CD8-positive, alpha-beta memory T cell (primary cell): ENCODE data around the gene STPG3. TPM values are rescaled to one million over a fixed set of nuclear protein-coding genes. Genes with fewer than 3 reads are reported as not detected.
A peak's percentile ranks its signal among the peaks of the same experiment; 100 is the strongest.

Source experiments
- CTCF ChIA-PET: fragments of 350-600 bp; sonication (Branson Sonifier 250); formaldehyde crosslinking; loops from one replicate; lab custom pipeline; 2021; ENCODE audit warnings: antibody characterized with exemption; lab: Charles Lee
- POLR2A ChIA-PET: fragments of 350-600 bp; sonication (Branson Sonifier 250); formaldehyde crosslinking; loops from one replicate; lab custom pipeline; 2021; ENCODE audit warnings: antibody characterized with exemption; lab: Charles Lee
- DNase-seq, 5 donors: peaks; one replicate each; pipeline versions ENCODE4 v3.0.0 to v3.0.0-alpha.2; 2020 to 2022; ENCODE audit warnings: mixed read lengths in 1 of 5
- H3K27ac ChIP-seq: one replicate; pipeline ENCODE4 v1.7.0; 2013; ENCODE audit warnings: low read depth, mild to moderate bottlenecking, low read length, moderate library complexity
- H3K27me3 ChIP-seq: 2 replicates; pipeline ENCODE4 v1.7.0; 2013; ENCODE audit warnings: low read length, mild to moderate bottlenecking; ENCODE audit not compliant: insufficient read depth, poor library complexity, severe bottlenecking
- H3K36me3 ChIP-seq: 2 replicates; pipeline ENCODE4 v1.7.0; 2013; ENCODE audit warnings: mild to moderate bottlenecking, low read length, moderate library complexity; ENCODE audit not compliant: insufficient read depth
- H3K4me1 ChIP-seq: 2 replicates; pipeline ENCODE4 v1.7.0; 2013; ENCODE audit warnings: mild to moderate bottlenecking, low read length, moderate library complexity; ENCODE audit not compliant: insufficient read depth
- H3K4me3 ChIP-seq: 2 replicates; pipeline ENCODE4 v1.7.0; 2013; ENCODE audit warnings: mild to moderate bottlenecking, low read length
- H3K9me3 ChIP-seq: 2 replicates; pipeline ENCODE4 v1.7.0; 2013; ENCODE audit warnings: mild to moderate bottlenecking, low read length
- H3K27ac Mint-ChIP-seq, 8 donors: one replicate each; pipeline ENCODE4 v1.8.0; 2020 to 2021; ENCODE audit warnings: mixed read lengths in 8 of 8, mild to moderate bottlenecking in 6 of 8, inconsistent platforms in 3 of 8, moderate library complexity in 3 of 8
- H3K27me3 Mint-ChIP-seq, 2 donors: one replicate each; pipeline ENCODE4 v1.8.0; 2020 to 2021; ENCODE audit warnings: mixed read lengths in 2 of 2, mild to moderate bottlenecking in 1 of 2, moderate library complexity in 1 of 2
- H3K36me3 Mint-ChIP-seq, 3 donors: one replicate each; pipeline ENCODE4 v1.8.0; 2020 to 2021; ENCODE audit warnings: mixed read lengths in 3 of 3, inconsistent platforms in 1 of 3, mild to moderate bottlenecking in 1 of 3
- H3K4me1 Mint-ChIP-seq, 3 donors: one replicate each; pipeline ENCODE4 v1.8.0; 2020 to 2021; ENCODE audit warnings: mixed read lengths in 3 of 3, inconsistent platforms in 1 of 3, mild to moderate bottlenecking in 1 of 3
- H3K4me3 Mint-ChIP-seq, 7 donors: one replicate each; pipeline ENCODE4 v1.8.0; 2020 to 2021; ENCODE audit warnings: mixed read lengths in 7 of 7, mild to moderate bottlenecking in 6 of 7, moderate library complexity in 4 of 7, inconsistent platforms in 2 of 7
- H3K9me3 Mint-ChIP-seq, 5 donors: one replicate each; pipeline ENCODE4 v1.8.0; 2020 to 2022; ENCODE audit warnings: mixed read lengths in 5 of 5, mild to moderate bottlenecking in 3 of 5, moderate library complexity in 2 of 5, inconsistent platforms in 1 of 5
- polyA plus RNA-seq: library from polyadenylated mRNA; unstranded; fragments of 300-500 nt; fragmentation: Illumina TruSeq; gene quantifications from one replicate; pipeline ENCODE4 v1.2.3, GENCODE V29; 2021
- total RNA-seq, 2 experiments: library from RNA; stranded (reverse); gene quantifications; one replicate each; pipeline ENCODE4 v1.2.3, GENCODE V29; 2021

STPG3 gene
- total and polyA plus RNA-seq, 3 experiments from 2014 or later = 0.27 to 0.28 TPM; not detected in 1

DNA sequence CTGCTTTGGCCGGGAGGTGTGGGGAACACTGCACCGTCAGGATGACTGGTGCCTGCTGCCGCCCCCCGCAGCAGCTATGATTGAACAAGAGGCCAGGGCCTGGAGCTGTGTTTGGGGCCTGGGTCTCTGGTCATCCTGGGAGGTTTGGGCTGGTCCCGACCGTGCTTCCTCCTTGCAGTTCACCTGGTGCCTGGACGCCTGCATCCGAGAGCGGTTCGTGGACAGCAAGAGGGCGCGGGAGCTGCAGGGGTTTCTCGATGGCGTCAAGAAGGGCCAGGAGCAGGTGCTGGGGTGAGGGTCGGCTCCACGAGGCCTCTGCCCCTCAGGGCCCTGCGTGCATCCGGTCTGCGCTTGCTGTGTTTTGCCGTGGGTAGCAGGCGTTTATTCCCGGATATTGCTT lies 13.0 kb downstream of the STPG3 start:
- Histone ChIP-seq H3K4me3 (no peak overlapping the region), H3K36me3 (peaks cover 4% of the 10 kb centered on the region), H3K27ac (no peak overlapping the region), H3K4me1 (no peaks in the 10 kb centered on the region), H3K9me3 (no peaks in the 10 kb centered on the region), H3K27me3 (no peaks in the 10 kb centered on the region)
- Mint-ChIP-seq H3K4me3 (no peak overlapping the region), H3K27me3 (no peaks in the 10 kb centered on the region), H3K36me3 (peaks cover 5 to 60% (median 10%) of the 10 kb centered on the region in 3 donors), H3K27ac (no peak overlapping the region), H3K4me1 (peaks cover 1 to 10% (median 4%) of the 10 kb centered on the region in 3 donors), H3K9me3 (no peaks in the 10 kb centered on the region)
- no peak for DNase-seq
- CTCF ChIA-PET = no interaction called here
- POLR2A ChIA-PET = interaction anchor here (0.6 kb wide), 1 partner anchor 24 kb away, joined by 6 read pairs; no protein-coding TSS in a partner anchor

DNA sequence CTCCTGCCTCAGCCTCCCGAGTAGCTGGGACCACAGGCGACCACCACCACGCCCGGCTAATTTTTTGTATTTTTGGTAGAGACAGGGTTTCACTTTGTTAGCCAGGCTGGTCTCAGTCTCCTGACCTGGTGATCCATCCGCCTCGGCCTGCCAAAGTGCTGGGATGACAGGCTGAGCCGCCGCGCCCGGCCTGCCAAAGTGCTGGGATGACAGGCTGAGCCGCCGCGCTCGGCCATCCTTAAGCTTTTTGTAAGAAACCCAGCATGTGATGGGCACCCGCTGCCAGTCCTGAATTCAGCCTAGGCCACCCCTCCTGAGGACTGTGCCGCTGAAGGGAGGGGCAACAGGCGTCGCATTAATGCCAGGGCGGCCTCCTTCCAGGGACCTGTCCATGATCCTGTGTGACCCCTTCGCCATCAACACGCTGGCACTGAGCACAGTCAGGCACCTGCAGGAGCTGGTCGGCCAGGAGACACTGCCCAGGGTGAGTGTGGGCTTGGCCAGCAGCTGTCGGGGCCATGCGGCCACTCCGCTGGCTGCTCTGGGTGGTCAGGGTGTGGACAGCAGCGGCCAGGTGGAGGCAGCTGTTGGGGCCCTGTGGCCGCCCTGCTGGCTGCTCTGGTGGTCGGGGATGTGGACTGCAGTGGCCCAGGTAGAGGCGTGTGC lies 14.5 kb downstream of the STPG3 start:
- H3K27ac ChIP-seq = no peak overlapping the region
- H3K36me3 ChIP-seq = peaks cover 4% of the 10 kb centered on the region
- Mint-ChIP-seq H3K27me3 (no peaks in the 10 kb centered on the region), H3K36me3 (peaks cover 5 to 65% (median 13%) of the 10 kb centered on the region in 3 donors), H3K9me3 (no peaks in the 10 kb centered on the region), H3K4me3 (no peak overlapping the region), H3K4me1 (peaks cover 3 to 10% (median 4%) of the 10 kb centered on the region in 3 donors), H3K27ac (no peak overlapping the region)
- no peaks in the 10 kb centered on the region for H3K4me1 ChIP-seq
- no peak overlapping the region for H3K4me3 ChIP-seq
- ChIA-PET POLR2A (no interaction called here), CTCF (interaction anchor here (1.0 kb wide), 1 partner anchor 29 kb away, joined by 4 read pairs; no protein-coding TSS in a partner anchor)
- H3K27me3 ChIP-seq = no peaks in the 10 kb centered on the region
- no peaks in the 10 kb centered on the region for H3K9me3 ChIP-seq
- DNase-seq = no peak

DNA sequence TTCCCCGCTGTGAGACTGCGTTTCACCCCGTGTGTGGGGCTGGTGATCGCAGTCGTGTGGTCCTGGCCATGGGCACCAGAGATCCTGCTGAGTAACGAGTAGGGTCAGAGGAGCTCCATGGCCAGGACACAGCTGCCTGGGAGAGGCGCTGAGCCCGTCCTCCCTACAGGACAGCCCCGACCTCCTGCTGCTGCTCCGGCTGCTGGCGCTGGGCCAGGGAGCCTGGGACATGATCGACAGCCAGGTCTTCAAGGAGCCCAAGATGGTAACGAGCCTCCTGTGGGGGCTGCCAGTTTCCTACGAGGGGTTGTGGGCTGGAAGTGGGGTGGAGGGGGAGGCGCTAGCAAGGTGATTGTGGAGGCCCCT lies 15.1 kb downstream of the STPG3 start:
- H3K4me3 Mint-ChIP-seq = no peak overlapping the region
- no peak overlapping the region for H3K27ac ChIP-seq
- H3K9me3 Mint-ChIP-seq = no peaks in the 10 kb centered on the region
- H3K4me1 Mint-ChIP-seq = peaks cover 4 to 10% (median 7%) of the 10 kb centered on the region in 3 donors
- no peaks in the 10 kb centered on the region for H3K27me3 Mint-ChIP-seq
- peaks cover 4% of the 10 kb centered on the region for H3K36me3 ChIP-seq
- peaks cover 5 to 68% (median 13%) of the 10 kb centered on the region in 3 donors for H3K36me3 Mint-ChIP-seq
- H3K27me3 ChIP-seq = no peaks in the 10 kb centered on the region
- peaks cover 3% of the 10 kb centered on the region for H3K4me1 ChIP-seq
- CTCF ChIA-PET = interaction anchor here (1.0 kb wide), 1 partner anchor 29 kb away, joined by 4 read pairs; no protein-coding TSS in a partner anchor
- no peak for DNase-seq
- H3K4me3 ChIP-seq = no peak overlapping the region
- H3K9me3 ChIP-seq = no peaks in the 10 kb centered on the region
- H3K27ac Mint-ChIP-seq = no peak overlapping the region
- POLR2A ChIA-PET = no interaction called here

DNA sequence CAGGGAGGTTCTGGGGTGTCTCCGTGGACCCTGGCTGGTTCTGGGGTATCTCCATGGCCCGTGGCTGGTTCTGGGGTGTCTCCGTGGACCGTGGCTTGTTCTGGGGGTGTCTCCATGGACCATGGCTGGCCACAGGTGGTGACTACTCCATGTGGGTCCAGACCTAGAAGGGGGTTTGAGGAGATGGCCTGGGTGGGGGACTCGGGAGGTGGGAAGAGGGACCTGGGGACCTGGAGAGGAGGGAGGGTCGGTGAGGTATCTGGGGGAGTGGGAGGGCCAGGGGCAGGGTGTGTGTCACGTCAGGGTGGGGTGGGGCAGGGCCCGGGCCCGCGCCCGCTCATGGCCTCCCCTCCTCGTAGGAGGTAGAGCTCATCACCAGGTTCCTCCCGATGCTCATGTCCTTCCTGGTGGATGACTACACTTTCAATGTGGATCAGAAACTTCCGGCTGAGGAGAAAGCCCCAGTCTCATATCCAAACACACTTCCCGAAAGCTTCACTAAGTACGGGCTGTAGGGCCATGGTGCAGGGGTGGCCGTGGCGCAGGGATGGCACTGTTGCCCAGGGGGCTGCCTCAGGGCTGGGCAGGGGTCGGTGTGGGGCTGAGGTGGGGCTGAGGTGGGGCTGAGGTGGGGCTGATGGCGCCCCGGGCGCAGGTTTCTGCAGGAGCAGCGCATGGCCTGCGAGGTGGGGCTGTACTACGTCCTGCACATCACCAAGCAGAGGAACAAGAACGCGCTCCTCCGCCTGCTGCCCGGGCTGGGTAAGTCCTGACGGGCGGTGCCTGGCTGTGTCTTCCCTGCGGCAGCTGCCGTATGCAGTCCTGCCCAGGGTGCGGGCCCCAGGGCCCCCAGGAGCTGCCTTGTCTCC lies 15.7 kb downstream of the STPG3 start:
- Histone ChIP-seq H3K36me3 (peaks cover 4% of the 10 kb centered on the region), H3K27me3 (no peaks in the 10 kb centered on the region), H3K27ac (no peak overlapping the region), H3K4me3 (no peak overlapping the region), H3K4me1 (peaks cover 9% of the 10 kb centered on the region), H3K9me3 (no peaks in the 10 kb centered on the region)
- peak overlapping the region in 1 of 8 donors; percentile 42 for H3K27ac Mint-ChIP-seq
- peaks cover 6 to 11% (median 11%) of the 10 kb centered on the region in 3 donors for H3K4me1 Mint-ChIP-seq
- ChIA-PET POLR2A (interaction anchor here (0.6 kb wide), 1 partner anchor 19 kb away, joined by 3 read pairs; no protein-coding TSS in a partner anchor), CTCF (no interaction called here)
- no peak for DNase-seq
- H3K27me3 Mint-ChIP-seq = no peaks in the 10 kb centered on the region
- H3K9me3 Mint-ChIP-seq = no peaks in the 10 kb centered on the region
- H3K4me3 Mint-ChIP-seq = no peak overlapping the region
- peaks cover 5 to 68% (median 14%) of the 10 kb centered on the region in 3 donors for H3K36me3 Mint-ChIP-seq

DNA sequence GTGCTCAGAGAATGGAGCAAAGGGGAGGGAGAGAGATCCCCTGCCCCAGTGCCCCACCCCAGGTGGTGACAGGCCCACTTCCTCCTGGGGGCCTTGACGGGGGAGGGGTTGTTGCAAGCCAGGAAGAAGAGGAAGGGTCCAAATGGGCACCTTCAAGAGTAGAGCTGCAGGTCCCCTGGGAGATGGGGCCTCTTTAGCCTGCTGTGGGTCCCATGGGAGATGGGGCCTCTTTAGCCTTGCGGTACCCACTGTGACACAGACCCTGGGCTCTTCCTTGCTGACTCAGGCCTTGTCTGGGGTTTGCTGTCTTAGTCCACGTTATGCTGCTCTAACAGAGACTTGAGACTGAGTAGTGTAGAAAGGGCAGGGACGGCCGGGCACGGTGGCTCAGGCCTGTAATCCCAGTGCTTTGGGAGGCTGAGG lies 16.9 kb downstream of the STPG3 start:
- Mint-ChIP-seq H3K36me3 (peaks cover 5 to 65% (median 13%) of the 10 kb centered on the region in 3 donors), H3K27me3 (no peaks in the 10 kb centered on the region), H3K4me3 (no peak overlapping the region), H3K27ac (peak overlapping the region in 2 of 8 donors; percentile 25 to 75), H3K9me3 (no peaks in the 10 kb centered on the region), H3K4me1 (peaks cover 6 to 11% (median 10%) of the 10 kb centered on the region in 3 donors)
- H3K9me3 ChIP-seq = no peaks in the 10 kb centered on the region
- H3K27me3 ChIP-seq = no peaks in the 10 kb centered on the region
- H3K4me1 ChIP-seq = peaks cover 14% of the 10 kb centered on the region
- no peak for DNase-seq
- H3K27ac ChIP-seq = peak overlapping the region; percentile 5
- ChIA-PET CTCF (no interaction called here), POLR2A (no interaction called here)
- H3K4me3 ChIP-seq = no peak overlapping the region
- H3K36me3 ChIP-seq = peaks cover 4% of the 10 kb centered on the region

DNA sequence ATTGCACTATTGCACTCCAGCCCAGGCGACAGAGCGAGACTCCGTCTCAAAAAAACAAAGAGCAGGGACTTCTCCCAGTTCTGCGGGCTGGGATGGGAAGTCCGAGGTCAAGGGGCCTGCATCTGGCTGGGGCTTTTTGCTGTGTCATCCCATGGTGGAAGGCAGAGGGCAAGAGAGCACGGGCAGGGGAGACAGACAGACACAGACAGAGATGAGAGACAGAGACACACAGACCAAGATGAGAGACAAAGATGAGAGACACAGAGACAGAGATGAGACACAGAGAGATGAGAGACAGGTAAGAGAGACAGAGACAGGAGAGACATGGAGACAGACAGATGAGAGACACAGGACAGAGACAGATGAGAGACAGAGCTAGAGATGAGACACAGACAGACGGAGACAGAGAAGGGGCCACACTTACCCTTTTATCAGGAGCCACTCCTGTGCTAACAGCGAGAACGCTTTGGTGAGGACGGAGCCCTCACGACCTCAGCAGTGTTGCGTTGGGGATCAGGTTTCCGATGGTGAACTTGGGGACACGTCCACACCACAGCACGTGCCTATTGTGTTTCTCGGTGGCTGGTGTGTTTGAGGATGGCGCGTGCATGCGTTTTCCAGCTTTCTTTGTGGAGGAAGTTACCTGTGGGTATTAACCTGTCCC lies 17.6 kb downstream of the STPG3 start:
- Histone ChIP-seq H3K27ac (peak overlapping the region; percentile 5), H3K4me3 (no peak overlapping the region)

DNA sequence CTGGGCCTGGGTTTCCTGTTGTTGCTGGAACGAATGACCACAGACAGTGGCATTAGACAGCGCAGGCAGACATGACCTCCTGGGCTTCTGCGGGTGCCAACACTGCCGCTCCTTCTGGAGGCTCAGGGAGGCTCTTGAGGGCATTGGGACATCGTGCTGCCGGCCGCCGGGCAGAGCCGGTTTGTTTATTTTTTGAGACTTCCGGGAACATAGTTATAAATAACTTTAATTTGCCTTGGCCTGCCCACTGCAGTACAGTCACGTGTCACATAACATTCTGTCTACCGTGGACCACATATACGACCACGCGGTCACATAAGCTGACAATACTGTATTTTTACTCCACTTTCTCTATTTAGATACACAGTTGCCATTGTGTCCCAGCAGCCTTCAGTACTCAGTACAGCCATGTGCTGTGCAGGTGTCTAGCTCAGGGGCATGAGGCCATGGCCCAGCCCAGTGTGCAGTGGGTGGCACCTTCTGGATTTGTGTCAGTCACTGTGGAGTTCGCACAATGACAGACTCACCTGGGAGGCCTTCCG lies 18.2 kb downstream of the STPG3 start:
- ChIA-PET POLR2A (no interaction called here), CTCF (no interaction called here)
- no peak overlapping the region for H3K4me3 Mint-ChIP-seq
- Histone ChIP-seq H3K36me3 (peaks cover 4% of the 10 kb centered on the region), H3K4me3 (no peak overlapping the region), H3K27ac (peak overlapping the region; percentile 5), H3K9me3 (no peaks in the 10 kb centered on the region), H3K27me3 (no peaks in the 10 kb centered on the region), H3K4me1 (peaks cover 14% of the 10 kb centered on the region)
- no peaks in the 10 kb centered on the region for H3K27me3 Mint-ChIP-seq
- no peaks in the 10 kb centered on the region for H3K9me3 Mint-ChIP-seq
- H3K27ac Mint-ChIP-seq = no peak overlapping the region
- DNase-seq = no peak
- H3K36me3 Mint-ChIP-seq = peaks cover 5 to 57% (median 15%) of the 10 kb centered on the region in 3 donors
- peaks cover 6 to 11% (median 10%) of the 10 kb centered on the region in 3 donors for H3K4me1 Mint-ChIP-seq

More for the DNA sequence above, 17.6 kb downstream of the STPG3 start:
- Histone ChIP-seq H3K4me1 (peaks cover 14% of the 10 kb centered on the region), H3K36me3 (peaks cover 4% of the 10 kb centered on the region), H3K27me3 (no peaks in the 10 kb centered on the region), H3K9me3 (no peaks in the 10 kb centered on the region)
- H3K4me3 Mint-ChIP-seq = no peak overlapping the region
- H3K4me1 Mint-ChIP-seq = peaks cover 6 to 11% (median 10%) of the 10 kb centered on the region in 3 donors
- ChIA-PET POLR2A (no interaction called here), CTCF (no interaction called here)
- H3K27ac Mint-ChIP-seq = peak overlapping the region in 1 of 8 donors; percentile 26
- H3K27me3 Mint-ChIP-seq = no peaks in the 10 kb centered on the region
- peaks cover 5 to 64% (median 15%) of the 10 kb centered on the region in 3 donors for H3K36me3 Mint-ChIP-seq
- no peaks in the 10 kb centered on the region for H3K9me3 Mint-ChIP-seq
- DNase-seq = no peak
